Thyroid gland (tissue), 4 donors: ENCODE measurements around the gene NOP56. TPM values are rescaled to one million over a fixed set of nuclear protein-coding genes. Genes with fewer than 3 reads are reported as not detected.

Experiments
- DNase-seq, 2 donors: peaks; one replicate each; pipeline ENCODE4 v3.0.0-alpha.2; 2019
- H3K27ac ChIP-seq, 3 donors: fragments of 200-600 bp; sonication (generic); 1 replicate in 2 of 3; 2 replicates in 1 of 3; pipeline ENCODE4 v1.5.1; 2016 to 2019; ENCODE audit warnings: mild to moderate bottlenecking in 1 of 3, moderate library complexity in 1 of 3
- H3K27me3 ChIP-seq: fragments of 200-600 bp; sonication (generic); one replicate; pipeline ENCODE4 v1.5.1; 2019
- H3K36me3 ChIP-seq, 2 donors: fragments of 200-600 bp; sonication (generic); one replicate each; pipeline ENCODE4 v1.5.1; 2016 to 2019
- H3K4me1 ChIP-seq, 2 donors: fragments of 200-600 bp; sonication (generic); one replicate each; pipeline ENCODE4 v1.5.1; 2017 to 2019
- H3K4me3 ChIP-seq, 3 donors: fragments of 200-600 bp; sonication (generic); replicated peaks in 1 of 3; 1 replicate in 2 of 3; 2 replicates in 1 of 3; pipeline ENCODE4 v1.5.1; 2016; ENCODE audit warnings: mild to moderate bottlenecking in 1 of 3
- H3K9me3 ChIP-seq: fragments of 200-600 bp; sonication (generic); one replicate; pipeline ENCODE4 v1.5.1; 2017
- POLR2A ChIP-seq, 2 donors: fragments of 450-650 bp; IDR thresholded peaks; one replicate each; pipeline ENCODE4 v1.6.1; 2017; ENCODE audit warnings: antibody characterized with exemption in 2 of 2, mild to moderate bottlenecking in 2 of 2, moderate library complexity in 1 of 2
- WGBS, 2 donors: methylation state at CpG; one replicate each; pipeline ENCODE4 v1.1.5; 2017; 5-methylcytosine and 5-hydroxymethylcytosine counted together
- intact Hi-C: fragments of 100-400 bp; cut with DNase I; formaldehyde crosslinking; loops from one replicate; pipeline ENCODE4 v1.15.1; 2023
- total RNA-seq, 4 donors: library from RNA; depleted of rRNA; stranded (reverse); fragments of >200 nt; gene quantifications; one replicate each; pipeline ENCODE4 v1.2.3, GENCODE V29; 2016
- TF ChIP-seq, protein P1 (sequence below), 6 experiments: fragments of 200-600 bp in 3 of 6; fragments of 450-650 bp in 3 of 6; sonication (generic) in 3 of 6; IDR thresholded peaks; one replicate each; pipeline ENCODE4 v1.5.1; 2016 to 2019; ENCODE audit warnings: antibody characterized with exemption in 6 of 6, mild to moderate bottlenecking in 2 of 6, inconsistent platforms in 1 of 6, moderate library complexity in 1 of 6

NOP56 gene
- total RNA-seq, 4 donors from 2014 or later: 46.8 to 85.9 (median 64.1) TPM

DNA sequence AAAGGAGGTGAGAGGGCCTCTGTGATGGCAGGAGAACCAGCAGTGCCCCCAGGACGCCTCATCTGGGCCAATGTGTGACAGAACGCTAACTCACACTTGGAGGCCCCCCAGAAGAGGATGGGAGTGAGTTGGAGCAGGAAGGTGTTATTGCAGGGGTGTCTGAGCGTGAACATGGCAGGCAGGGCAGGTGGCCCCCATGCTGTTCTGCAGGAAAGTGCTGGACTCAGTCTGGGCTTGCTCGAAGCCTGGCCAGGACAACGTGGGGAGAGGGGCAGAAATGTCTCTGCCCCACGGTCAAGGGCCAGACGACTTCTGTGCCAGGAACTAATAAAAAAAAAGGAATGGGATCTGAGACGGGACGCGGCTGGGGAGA, 39.2 kb downstream of the NOP56 start:
- TF ChIP-seq, protein P1, sequence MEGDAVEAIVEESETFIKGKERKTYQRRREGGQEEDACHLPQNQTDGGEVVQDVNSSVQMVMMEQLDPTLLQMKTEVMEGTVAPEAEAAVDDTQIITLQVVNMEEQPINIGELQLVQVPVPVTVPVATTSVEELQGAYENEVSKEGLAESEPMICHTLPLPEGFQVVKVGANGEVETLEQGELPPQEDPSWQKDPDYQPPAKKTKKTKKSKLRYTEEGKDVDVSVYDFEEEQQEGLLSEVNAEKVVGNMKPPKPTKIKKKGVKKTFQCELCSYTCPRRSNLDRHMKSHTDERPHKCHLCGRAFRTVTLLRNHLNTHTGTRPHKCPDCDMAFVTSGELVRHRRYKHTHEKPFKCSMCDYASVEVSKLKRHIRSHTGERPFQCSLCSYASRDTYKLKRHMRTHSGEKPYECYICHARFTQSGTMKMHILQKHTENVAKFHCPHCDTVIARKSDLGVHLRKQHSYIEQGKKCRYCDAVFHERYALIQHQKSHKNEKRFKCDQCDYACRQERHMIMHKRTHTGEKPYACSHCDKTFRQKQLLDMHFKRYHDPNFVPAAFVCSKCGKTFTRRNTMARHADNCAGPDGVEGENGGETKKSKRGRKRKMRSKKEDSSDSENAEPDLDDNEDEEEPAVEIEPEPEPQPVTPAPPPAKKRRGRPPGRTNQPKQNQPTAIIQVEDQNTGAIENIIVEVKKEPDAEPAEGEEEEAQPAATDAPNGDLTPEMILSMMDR (IDR thresholded peaks at IDR 0.05): no peak
- TF ChIP-seq POLR2A (IDR thresholded peaks at IDR 0.05): no peak
- peak overlapping the region; percentile 25 to 73 (median 50) for H3K27ac ChIP-seq
- intact Hi-C loops: loop anchor here (5.0 kb wide), 2 partner anchors 51 to 151 kb away; partner anchors contain the start of genes PCED1A and VPS16
- H3K36me3 ChIP-seq: no peaks in the 10 kb centered on the region
- no peaks in the 10 kb centered on the region for H3K9me3 ChIP-seq
- peak overlapping the region in 1 of 3 donors; percentile 45 for H3K4me3 ChIP-seq
- peaks cover 3 to 22% of the 10 kb centered on the region in 2 donors for H3K4me1 ChIP-seq
- 47 to 55% methylated on average over 10 of the region's 10 CpGs for WGBS, 2 donors
- no peaks in the 10 kb centered on the region for H3K27me3 ChIP-seq
- peak in 1 of 2 donors; percentile 29 for DNase-seq

GRCh38 chr20:2692036-2692885, 39.8 kb downstream of the NOP56 start, which contains the start of gene EBF4:
Gene EBF4, plus strand, starts transcription at chr20:2692780. Its CDS starts 866 bp downstream, at chr20:2693646.
- Histone ChIP-seq H3K36me3 (no peaks in the 10 kb centered on the region), H3K9me3 (no peaks in the 10 kb centered on the region), H3K4me3 (peak within 1 kb of the TSS; percentile 32 to 58 (median 42)), H3K4me1 (peaks cover 3 to 22% of the 10 kb centered on the region in 2 donors), H3K27ac (peak within 1 kb of the TSS; percentile 25 to 73 (median 50)), H3K27me3 (no peaks in the 10 kb centered on the region)
- DNase-seq: peak; percentile 65 to 69
- intact Hi-C loops: loop anchor here (5.0 kb wide), 2 partner anchors 50 to 150 kb away; partner anchors contain the start of genes PCED1A and VPS16
- TF ChIP-seq POLR2A (IDR thresholded peaks at IDR 0.05): peak in 1 of 2 donors; percentile 67
- TF ChIP-seq, protein P1 (IDR thresholded peaks at IDR 0.05): no peak
- 6 to 9% methylated on average over 19 to 26 of the region's 106 CpGs for WGBS, 2 donors

DNA sequence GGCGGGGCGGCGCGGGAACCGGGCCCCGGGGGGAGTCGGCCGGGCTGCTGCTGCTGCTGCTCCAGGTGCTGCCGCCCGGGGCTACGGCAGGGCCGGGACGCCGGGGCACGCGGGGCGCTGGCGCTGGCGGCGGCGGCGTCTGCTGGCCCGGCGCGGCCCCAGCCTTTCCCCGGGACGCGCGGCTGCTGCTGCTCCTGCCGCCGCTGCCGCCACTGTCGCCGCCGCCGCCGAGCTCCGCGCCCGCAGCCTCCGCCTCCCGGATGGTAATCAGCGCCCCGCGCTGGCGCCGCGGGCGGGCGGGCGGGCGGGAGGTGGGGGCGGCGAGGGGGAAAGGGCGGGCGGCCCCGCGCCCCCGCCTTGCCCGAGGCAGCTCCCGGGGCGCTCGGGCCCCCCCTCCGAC, 40.5 kb downstream of the NOP56 start:
- Histone ChIP-seq H3K36me3 (no peaks in the 10 kb centered on the region), H3K9me3 (no peaks in the 10 kb centered on the region), H3K27ac (no peak overlapping the region), H3K27me3 (no peaks in the 10 kb centered on the region), H3K4me1 (peaks cover 3 to 22% of the 10 kb centered on the region in 2 donors), H3K4me3 (peak overlapping the region in 1 of 3 donors; percentile 58)
- intact Hi-C loops: loop anchor here (5.0 kb wide), 2 partner anchors 49 to 149 kb away; partner anchors contain the start of genes PCED1A and VPS16
- TF ChIP-seq POLR2A (IDR thresholded peaks at IDR 0.05): no peak
- TF ChIP-seq, protein P1 (IDR thresholded peaks at IDR 0.05): no peak
- peak in 1 of 2 donors; percentile 19 for DNase-seq
- WGBS, 2 donors: no CpG with 5 or more reads among the region's 64 CpGs

GRCh38 chr20:2693286-2694007, 41.0 kb downstream of the NOP56 start:
- DNase-seq: peak; percentile 52 to 69
- Histone ChIP-seq H3K9me3 (no peaks in the 10 kb centered on the region), H3K4me3 (peak overlapping the region in 1 of 3 donors; percentile 58), H3K27me3 (no peaks in the 10 kb centered on the region), H3K36me3 (no peaks in the 10 kb centered on the region), H3K27ac (peak overlapping the region in 1 of 3 donors; percentile 59), H3K4me1 (peaks cover 3 to 22% of the 10 kb centered on the region in 2 donors)
- TF ChIP-seq POLR2A (IDR thresholded peaks at IDR 0.05): peak in 1 of 2 donors; percentile 15
- TF ChIP-seq, protein P1 (IDR thresholded peaks at IDR 0.05): no peak
- WGBS, 2 donors: 8% methylated on average over 5 of the region's 89 CpGs; no CpG with 5 or more reads in 1 of the 2 donors
- intact Hi-C loops: loop anchor here (5.0 kb wide), 2 partner anchors 49 to 149 kb away; partner anchors contain the start of genes PCED1A and VPS16
